IMR-90 (cell line): ENCODE data around the gene ZNF835. TPM values are rescaled to one million over a fixed set of nuclear protein-coding genes. Genes with fewer than 3 reads are reported as not detected.

Source experiments
- ATAC-seq: fragments of 200-7000 bp; cut with Tn5 transposase; 2 replicates; pipeline ENCODE4 v1.9.1; 2020; ENCODE audit warnings: low read depth, mild to moderate bottlenecking, moderate library complexity
- BruUV-seq: library from RNA; stranded (reverse); fragments of 400-500 nt; replicated peaks from 2 replicates; lab custom pipeline; 2021; lab: Mats Ljungman, UMichigan
- CTCF ChIA-PET: fragments of 300-600 bp; formaldehyde crosslinking; extraction: SDS; loops from one replicate; lab custom pipeline; 2021; ENCODE audit warnings: antibody characterized with exemption; lab: Yijun Ruan, JAX
- POLR2A ChIA-PET: fragments of 300-600 bp; sonication (Branson Sonifier 250); formaldehyde crosslinking; loops from one replicate; lab custom pipeline; 2022; ENCODE audit warnings: antibody characterized with exemption; ENCODE audit not compliant: unreplicated experiment; lab: Charles Lee
- DNase-seq: peaks from one replicate; pipeline ENCODE4 v3.0.0; 2013
- H2AFZ ChIP-seq: replicated peaks from 2 replicates; pipeline ENCODE3; 2013; ENCODE audit warnings: low read length, mild to moderate bottlenecking; ENCODE audit not compliant: poor library complexity
- H2AK5ac ChIP-seq: 2 replicates; pipeline ENCODE4 v1.6.1; 2013; ENCODE audit warnings: low read depth, low read length, inconsistent platforms
- H2AK9ac ChIP-seq: replicated peaks from 2 replicates; pipeline ENCODE3; 2013; ENCODE audit warnings: mild to moderate bottlenecking, low read depth, low read length, moderate library complexity; ENCODE audit not compliant: poor library complexity
- H2BK120ac ChIP-seq: 2 replicates; pipeline ENCODE4 v1.6.1; 2013; ENCODE audit warnings: low read depth, low read length, inconsistent platforms
- H2BK15ac ChIP-seq: 3 replicates; pipeline ENCODE4 v1.6.1; 2013; ENCODE audit warnings: low read depth, low read length, inconsistent platforms
- H2BK20ac ChIP-seq: 2 replicates; pipeline ENCODE4 v1.6.1; 2013; ENCODE audit warnings: low read depth, mild to moderate bottlenecking, inconsistent platforms, low read length, moderate library complexity
- H2BK5ac ChIP-seq: 2 replicates; pipeline ENCODE4 v1.6.1; 2013; ENCODE audit warnings: mild to moderate bottlenecking, low read depth, low read length, inconsistent platforms; ENCODE audit not compliant: poor library complexity, severe bottlenecking
- H3K14ac ChIP-seq: replicated peaks from 2 replicates; pipeline ENCODE4 v1.6.1; 2013; ENCODE audit warnings: low read depth, low read length, inconsistent platforms
- H3K18ac ChIP-seq: 2 replicates; pipeline ENCODE4 v1.6.1; 2013; ENCODE audit warnings: low read depth, low read length, control low read depth
- H3K23ac ChIP-seq: 2 replicates; pipeline ENCODE4 v1.6.1; 2013; ENCODE audit warnings: low read depth, low read length, inconsistent platforms
- H3K27ac ChIP-seq: 2 replicates; pipeline ENCODE4 v1.5.1; 2013; ENCODE audit warnings: mild to moderate bottlenecking, control low read depth, low read length; ENCODE audit not compliant: insufficient read depth
- H3K27me3 ChIP-seq: 2 replicates; pipeline ENCODE4 v1.6.1; 2013; ENCODE audit warnings: low read length; ENCODE audit not compliant: control insufficient read depth, insufficient read depth
- H3K36me3 ChIP-seq: 2 replicates; pipeline ENCODE4 v1.6.1; 2013; ENCODE audit warnings: low read length, mixed read lengths; ENCODE audit not compliant: control insufficient read depth, insufficient read depth
- H3K4ac ChIP-seq: 2 replicates; pipeline ENCODE4 v1.6.1; 2013; ENCODE audit warnings: low read depth, low read length, inconsistent platforms
- H3K4me1 ChIP-seq: 2 replicates; pipeline ENCODE4 v1.6.1; 2013; ENCODE audit warnings: low read length, mixed read lengths; ENCODE audit not compliant: control insufficient read depth, insufficient read depth
- H3K4me2 ChIP-seq: 2 replicates; pipeline ENCODE4 v1.6.1; 2013; ENCODE audit warnings: low read depth, mild to moderate bottlenecking, control low read depth, low read length, moderate library complexity
- H3K4me3 ChIP-seq: 2 replicates; pipeline ENCODE4 v1.5.1; 2013; ENCODE audit warnings: low read depth, mild to moderate bottlenecking, control low read depth, low read length, moderate library complexity; ENCODE audit not compliant: insufficient read depth
- H3K56ac ChIP-seq: 2 replicates; pipeline ENCODE4 v1.6.1; 2013; ENCODE audit warnings: low read length, inconsistent platforms; ENCODE audit not compliant: insufficient read depth; ENCODE audit errors: extremely low read depth
- H3K79me1 ChIP-seq, 2 experiments: 2 replicates each; pipeline ENCODE4 v1.6.1; 2013; ENCODE audit warnings: low read length in 2 of 2, inconsistent platforms in 1 of 2, low read depth in 1 of 2
- H3K9ac ChIP-seq: 2 replicates; pipeline ENCODE4 v1.6.1; 2013; ENCODE audit warnings: low read depth, low read length, control low read depth
- H3K9me1 ChIP-seq: 2 replicates; pipeline ENCODE4 v1.6.1; 2013; ENCODE audit warnings: low read length, inconsistent platforms; ENCODE audit not compliant: insufficient read depth
- H3K9me3 ChIP-seq: 2 replicates; pipeline ENCODE4 v1.6.1; 2013; ENCODE audit warnings: low read length; ENCODE audit not compliant: control insufficient read depth, insufficient read depth
- H4K20me1 ChIP-seq: 2 replicates; pipeline ENCODE4 v1.6.1; 2013; ENCODE audit warnings: low read length, inconsistent platforms; ENCODE audit not compliant: insufficient read depth
- H4K5ac ChIP-seq: 2 replicates; pipeline ENCODE4 v1.6.1; 2013; ENCODE audit warnings: mild to moderate bottlenecking, low read depth, low read length, control low read depth
- H4K8ac ChIP-seq, 2 experiments: 2 replicates each; pipeline ENCODE4 v1.6.1; 2013; ENCODE audit warnings: low read depth in 2 of 2, low read length in 2 of 2, control low read depth in 1 of 2, inconsistent platforms in 1 of 2
- H4K91ac ChIP-seq: 2 replicates; pipeline ENCODE4 v1.6.1; 2013; ENCODE audit warnings: low read depth, low read length, inconsistent platforms; ENCODE audit not compliant: insufficient read depth
- WGBS, 2 experiments: methylation state at CpG; one replicate each; pipeline versions ENCODE4 v1.1.5 to v1.1.7; 2013; ENCODE audit warnings: missing lambda C conversion rate in 2 of 2; ENCODE audit not compliant: insufficient read length in 1 of 2; ENCODE audit errors: extremely low coverage in 2 of 2; 5-methylcytosine and 5-hydroxymethylcytosine counted together
- dilution Hi-C: fragments of 300-500 bp; cut with HindIII; formaldehyde crosslinking; loops from one replicate; pipeline ENCODE4 v1.14.3; 2018; ENCODE audit warnings: low sequenced_read_pairs; ENCODE audit not compliant: unreplicated experiment
- in situ Hi-C: fragments of 300-500 bp; cut with MboI; formaldehyde crosslinking; loops from 3 replicates; pipeline ENCODE4 v1.14.3; 2019; ENCODE audit warnings: low sequenced_read_pairs, inconsistent platforms, mixed read lengths
- intact Hi-C: fragments of 100-400 bp; cut with micrococcal nuclease; formaldehyde crosslinking; loops from 2 replicates; pipeline ENCODE4 v1.10.0; 2022
- polyA plus RNA-seq, 3 experiments: library from polyadenylated mRNA; depleted of rRNA; stranded (reverse); fragments of >200 nt; gene quantifications; 2 replicates each; pipeline ENCODE4 v1.2.3, GENCODE V29; 2012; ENCODE audit warnings: low replicate concordance in 1 of 3
- total RNA-seq: library from RNA; depleted of rRNA; stranded (reverse); fragments of >200 nt; gene quantifications from 2 replicates; pipeline ENCODE4 v1.2.3, GENCODE V29; 2012
- TF ChIP-seq, protein P1 (sequence below): conservative IDR thresholded peaks from 2 replicates; pipeline ENCODE4 v1.5.1; 2012; ENCODE audit warnings: mild to moderate bottlenecking, low read depth, low read length, improper control_type of control experiment

Gene ZNF835
- total and polyA plus RNA-seq, 2 of the 4 experiments (the other 2 are of a cell fraction) = not detected

DNA sequence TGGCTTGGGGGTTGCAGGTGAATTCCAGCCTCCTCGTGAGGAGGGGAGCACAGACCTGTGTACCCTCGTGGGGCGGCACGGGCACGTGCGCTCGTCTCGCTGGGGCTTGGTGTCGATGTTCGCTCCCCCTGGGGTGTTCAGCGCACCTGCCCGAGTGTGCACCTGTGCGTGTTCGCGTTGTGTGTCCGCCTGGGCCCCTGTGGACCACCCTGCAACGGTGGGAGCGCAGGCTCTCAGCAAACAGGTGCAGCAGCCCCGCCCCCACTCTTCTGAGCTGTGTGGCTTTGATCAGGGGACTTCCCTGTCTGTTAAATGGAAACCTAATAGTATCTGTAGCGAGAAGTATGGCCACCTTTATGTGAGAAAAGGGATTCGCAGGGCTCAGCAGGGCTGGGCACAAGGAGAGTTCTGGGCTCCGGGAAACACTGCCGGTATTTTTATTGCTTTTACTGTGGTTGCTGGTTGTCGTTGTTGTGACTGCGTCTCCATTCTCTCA lies 28.0 kb downstream of the ZNF835 start:
- H3K9me3 ChIP-seq = peaks cover 38% of the 10 kb centered on the region

More for the DNA sequence above, 28.0 kb downstream of the ZNF835 start:
- BruUV-seq = no TSS peak
- no peak overlapping the region for H4K5ac ChIP-seq
- TF ChIP-seq, protein P1, sequence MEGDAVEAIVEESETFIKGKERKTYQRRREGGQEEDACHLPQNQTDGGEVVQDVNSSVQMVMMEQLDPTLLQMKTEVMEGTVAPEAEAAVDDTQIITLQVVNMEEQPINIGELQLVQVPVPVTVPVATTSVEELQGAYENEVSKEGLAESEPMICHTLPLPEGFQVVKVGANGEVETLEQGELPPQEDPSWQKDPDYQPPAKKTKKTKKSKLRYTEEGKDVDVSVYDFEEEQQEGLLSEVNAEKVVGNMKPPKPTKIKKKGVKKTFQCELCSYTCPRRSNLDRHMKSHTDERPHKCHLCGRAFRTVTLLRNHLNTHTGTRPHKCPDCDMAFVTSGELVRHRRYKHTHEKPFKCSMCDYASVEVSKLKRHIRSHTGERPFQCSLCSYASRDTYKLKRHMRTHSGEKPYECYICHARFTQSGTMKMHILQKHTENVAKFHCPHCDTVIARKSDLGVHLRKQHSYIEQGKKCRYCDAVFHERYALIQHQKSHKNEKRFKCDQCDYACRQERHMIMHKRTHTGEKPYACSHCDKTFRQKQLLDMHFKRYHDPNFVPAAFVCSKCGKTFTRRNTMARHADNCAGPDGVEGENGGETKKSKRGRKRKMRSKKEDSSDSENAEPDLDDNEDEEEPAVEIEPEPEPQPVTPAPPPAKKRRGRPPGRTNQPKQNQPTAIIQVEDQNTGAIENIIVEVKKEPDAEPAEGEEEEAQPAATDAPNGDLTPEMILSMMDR = no peak
- H3K4ac ChIP-seq = no peak overlapping the region
- no peak overlapping the region for H2BK20ac ChIP-seq
- in situ Hi-C loops (no loop called here), intact Hi-C loops (no loop called here), dilution Hi-C loops (no loop called here)
- H3K4me1 ChIP-seq = no peaks in the 10 kb centered on the region
- H4K8ac ChIP-seq = no peak overlapping the region
- H2AK5ac ChIP-seq = no peak overlapping the region
- no peak overlapping the region for H3K4me3 ChIP-seq
- DNase-seq = no peak
- WGBS, 2 experiments = 7% methylated on average over 14 of the region's 25 CpGs; no CpG with 5 or more reads in 1 of the 2 experiments
- POLR2A ChIA-PET = no interaction called here
- H3K56ac ChIP-seq = no peak overlapping the region
- no peaks in the 10 kb centered on the region for H3K27me3 ChIP-seq
- no peaks in the 10 kb centered on the region for H3K36me3 ChIP-seq
- no peaks in the 10 kb centered on the region for H4K20me1 ChIP-seq
- no peak overlapping the region for H4K91ac ChIP-seq
- CTCF ChIA-PET = no interaction called here
- H2AK9ac ChIP-seq = no peak overlapping the region
- no peaks in the 10 kb centered on the region for H3K79me1 ChIP-seq
- no peak overlapping the region for H2BK15ac ChIP-seq
- no peak overlapping the region for H2BK120ac ChIP-seq
- ATAC-seq = no peak
- no peak overlapping the region for H3K14ac ChIP-seq
- H3K27ac ChIP-seq = no peak overlapping the region
- no peak overlapping the region for H2AFZ ChIP-seq
- H3K18ac ChIP-seq = no peak overlapping the region
- H3K9me1 ChIP-seq = no peaks in the 10 kb centered on the region
- H3K9ac ChIP-seq = no peak overlapping the region
- H3K23ac ChIP-seq = no peak overlapping the region
- H3K4me2 ChIP-seq = no peak overlapping the region
- H2BK5ac ChIP-seq = no peak overlapping the region
